NCI-H460 (cell line): ENCODE measurements around the gene MRTFA. TPM values are rescaled to one million over a fixed set of nuclear protein-coding genes. Genes with fewer than 3 reads are reported as not detected.
"Not testable (repeated sequence)": the region's sequence is repeated elsewhere in the genome, so short reads cannot be mapped to it uniquely, and the experiment has no call there.

Experiments
- DNase-seq: peaks from one replicate; pipeline ENCODE4 v3.0.0-alpha.2; 2016; ENCODE audit warnings: low read depth; ENCODE audit errors: extremely low read depth
- total RNA-seq: library from RNA; depleted of rRNA; stranded (reverse); fragments of >200 nt; shearing (Covaris generic); gene quantifications from 2 replicates; pipeline ENCODE4 v1.2.3, GENCODE V29; 2014

The MRTFA gene
- total RNA-seq, 1 experiment from 2014 or later = 5.7 TPM

DNA sequence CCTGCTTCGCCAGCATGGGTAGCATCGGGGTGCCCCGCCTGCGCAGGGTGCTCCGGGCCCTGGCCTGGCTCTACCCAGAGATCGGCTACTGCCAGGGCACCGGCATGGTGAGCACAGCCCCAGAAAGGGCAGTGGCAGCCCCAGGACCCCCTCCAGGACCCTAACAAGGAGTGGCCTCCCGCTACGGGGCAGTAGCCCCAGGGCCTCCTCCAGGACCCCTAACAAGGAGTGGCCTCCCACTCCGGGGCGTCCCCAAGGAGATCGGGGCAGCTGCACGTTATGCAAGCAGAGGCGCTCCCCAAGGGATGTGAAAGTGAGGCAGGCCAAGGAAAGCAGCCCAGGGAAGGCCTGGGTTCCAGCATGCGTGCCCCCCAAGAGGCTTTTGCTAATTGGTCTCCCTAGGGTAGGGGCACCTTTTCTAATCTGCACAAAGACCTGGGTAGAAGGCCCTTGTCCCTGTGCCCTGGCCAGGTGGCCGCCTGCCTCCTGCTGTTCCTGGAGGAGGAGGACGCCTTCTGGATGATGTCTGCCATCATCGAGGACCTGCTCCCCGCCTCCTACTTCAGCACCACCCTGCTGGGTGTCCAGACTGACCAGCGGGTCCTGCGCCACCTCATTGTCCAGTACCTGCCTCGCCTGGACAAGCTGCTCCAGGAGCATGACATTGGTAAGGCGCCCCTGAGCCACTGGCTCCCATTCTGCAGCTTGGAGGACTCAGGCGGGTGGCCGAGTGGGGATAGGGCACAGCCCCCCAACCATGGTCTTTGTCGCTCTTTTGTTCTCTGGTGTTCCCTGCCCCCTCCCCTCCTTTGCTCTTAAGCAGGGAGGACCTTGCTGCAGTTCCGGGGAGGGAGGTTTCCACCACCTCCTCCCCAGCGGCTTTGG lies 231.1 kb downstream of the MRTFA start:
- DNase-seq = no peak

DNA sequence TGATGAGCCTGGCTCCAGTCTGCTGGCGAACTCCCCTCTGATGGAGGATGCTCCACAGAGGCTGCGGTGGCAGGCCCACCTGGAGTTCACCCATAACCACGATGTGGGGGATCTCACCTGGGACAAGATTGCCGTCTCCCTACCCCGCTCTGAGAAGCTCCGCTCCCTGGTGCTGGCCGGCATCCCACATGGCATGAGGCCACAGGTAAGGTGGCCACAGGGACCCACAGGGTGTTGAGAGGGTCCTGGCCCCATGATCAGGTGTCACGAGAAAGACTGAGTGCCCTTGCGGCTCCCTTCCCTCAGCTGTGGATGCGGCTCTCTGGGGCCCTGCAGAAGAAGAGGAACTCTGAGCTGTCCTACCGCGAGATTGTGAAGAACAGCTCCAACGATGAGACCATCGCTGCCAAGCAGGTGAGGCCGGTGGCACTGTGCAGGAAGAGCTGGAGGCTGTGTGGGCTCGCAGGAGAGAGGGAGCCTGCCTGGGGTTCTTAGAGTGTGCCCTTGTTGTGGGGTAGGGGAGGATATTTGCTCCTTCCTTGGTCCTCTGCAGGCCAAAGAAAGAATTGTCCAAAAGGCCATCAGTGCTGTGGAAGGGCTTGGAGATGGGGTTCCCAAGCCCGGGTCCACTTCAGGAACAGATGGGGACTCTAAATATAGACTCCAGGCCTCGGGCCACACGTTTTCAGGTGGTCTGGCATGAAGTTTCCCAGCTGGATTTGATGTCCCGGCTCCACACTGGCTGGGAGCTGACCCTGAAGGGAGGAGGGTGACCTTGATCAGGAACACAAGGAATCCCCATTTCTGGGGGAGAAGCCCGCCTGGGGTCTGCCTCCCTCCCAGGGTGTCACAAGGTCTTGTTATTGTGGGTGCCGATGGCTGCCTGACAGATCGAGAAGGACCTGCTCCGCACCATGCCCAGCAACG lies 232.0 kb downstream of the MRTFA start:
- no peak for DNase-seq

DNA sequence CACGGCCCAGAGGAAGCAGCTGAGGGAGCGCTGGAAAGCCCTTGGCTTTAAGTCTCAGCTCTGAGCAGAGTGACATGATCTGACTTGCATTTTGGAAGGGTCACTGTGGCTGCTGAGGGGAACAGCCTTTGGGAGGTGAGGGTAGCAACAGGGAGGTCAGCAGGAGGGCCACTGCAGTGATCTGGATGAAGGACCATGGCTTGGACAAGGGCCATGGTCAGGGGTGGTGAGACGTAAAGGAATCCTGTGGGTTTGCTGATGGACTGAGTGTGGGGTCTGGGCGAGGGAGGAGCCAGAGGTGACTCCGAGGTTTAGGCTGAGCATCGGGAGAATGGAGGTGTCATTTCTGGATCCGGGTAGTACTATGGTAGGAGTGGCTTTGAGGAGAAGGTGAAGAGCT lies 232.9 kb downstream of the MRTFA start:
- DNase-seq = no peak

DNA sequence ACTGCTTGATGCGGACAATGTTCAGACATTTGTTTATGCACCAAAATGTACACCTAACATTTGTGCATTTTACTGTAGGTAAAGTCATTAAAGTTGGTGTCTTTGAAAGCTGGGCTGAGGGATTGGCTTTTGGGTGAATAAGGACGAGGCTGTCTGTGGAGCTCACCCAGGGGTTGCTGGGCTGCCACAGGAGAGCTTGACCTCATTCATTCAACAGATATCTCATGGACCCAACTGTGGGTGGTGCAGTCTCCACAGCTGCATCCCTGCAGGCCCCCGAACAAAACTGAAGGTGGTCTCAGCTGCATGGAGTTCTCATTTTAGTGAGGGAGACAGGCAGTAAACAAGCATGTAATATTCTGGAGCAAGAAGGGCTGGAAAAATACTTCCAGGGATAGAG lies 233.4 kb downstream of the MRTFA start:
- no peak for DNase-seq

DNA sequence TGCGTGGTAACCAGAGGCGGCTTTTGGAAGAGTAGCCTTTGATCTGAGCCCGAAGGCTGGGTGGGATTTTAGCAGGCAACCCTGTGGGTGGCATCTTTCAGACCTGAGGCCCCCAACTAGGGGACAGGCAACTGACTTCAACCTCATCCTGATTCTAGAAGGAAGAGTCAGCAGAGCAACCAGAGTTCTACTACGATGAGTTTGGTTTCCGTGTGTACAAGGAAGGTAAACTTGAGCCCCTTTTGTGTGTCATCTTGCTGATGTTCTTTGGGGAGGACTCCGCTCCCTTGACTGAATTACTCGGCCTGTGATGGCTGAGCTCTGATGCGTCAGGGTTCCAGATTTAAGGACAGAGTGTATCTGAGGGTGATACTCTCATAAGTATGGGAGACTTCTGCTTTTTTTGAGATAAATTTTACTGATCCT lies 234.5 kb downstream of the MRTFA start:
- no peak for DNase-seq

DNA sequence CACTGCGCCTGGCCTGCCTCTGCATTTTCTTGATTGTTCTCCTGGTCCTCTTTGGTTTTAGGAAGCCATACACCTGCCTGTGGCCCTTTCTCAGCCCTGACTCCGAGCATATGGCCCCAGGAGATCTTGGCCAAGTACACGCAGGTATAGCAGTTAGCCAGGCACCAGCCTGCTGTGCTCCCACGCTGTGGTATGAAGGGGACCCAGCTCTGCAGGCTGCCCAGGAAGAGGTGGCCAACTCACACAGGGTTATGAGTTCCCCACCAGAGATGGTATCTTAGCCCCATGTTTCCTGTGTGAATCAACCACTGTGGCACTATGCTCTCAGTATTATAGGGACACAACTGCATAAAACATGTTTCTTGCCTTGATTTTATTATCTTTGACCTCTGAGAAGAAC lies 235.0 kb downstream of the MRTFA start:
- DNase-seq = no peak

DNA sequence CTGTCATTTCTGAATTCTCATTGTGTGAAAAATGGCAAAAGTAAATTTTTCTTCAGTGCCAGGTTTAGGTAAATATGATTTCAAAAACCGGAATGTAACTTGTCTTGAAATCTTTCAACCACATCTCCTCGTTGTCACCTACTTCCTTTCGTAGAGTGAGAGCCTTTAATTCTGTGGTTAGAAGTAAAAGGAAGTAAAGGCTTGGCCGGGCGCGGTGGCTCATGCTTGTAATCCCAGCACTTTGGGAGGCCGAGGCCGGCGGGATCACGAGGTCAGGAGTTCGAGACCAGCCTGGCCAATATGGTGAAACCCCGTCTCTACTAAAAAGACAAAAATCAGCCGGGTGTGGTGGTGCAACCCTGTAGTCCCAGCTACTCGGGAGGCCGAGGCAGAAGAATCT lies 236.4 kb downstream of the MRTFA start:
- no peak for DNase-seq

DNA sequence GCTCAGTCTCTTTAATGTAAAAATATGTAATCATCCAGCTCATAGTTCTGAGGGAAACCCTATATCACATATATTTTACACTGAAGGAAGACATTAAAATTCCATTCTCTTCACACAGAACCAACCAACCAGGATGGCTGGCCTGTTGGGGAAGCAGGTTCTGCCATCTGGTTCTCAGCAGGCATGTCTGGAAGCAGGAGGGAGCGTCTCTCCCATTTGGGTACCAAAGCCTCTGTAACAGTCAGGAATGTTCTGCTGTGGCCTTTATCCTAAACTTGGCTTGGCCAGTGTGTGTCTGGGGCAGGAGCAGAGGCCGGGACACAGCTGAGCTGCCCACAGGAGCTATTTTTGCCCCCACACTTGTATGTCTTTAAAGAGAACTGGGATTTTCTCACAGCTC lies 236.9 kb downstream of the MRTFA start:
- DNase-seq = no peak

DNA sequence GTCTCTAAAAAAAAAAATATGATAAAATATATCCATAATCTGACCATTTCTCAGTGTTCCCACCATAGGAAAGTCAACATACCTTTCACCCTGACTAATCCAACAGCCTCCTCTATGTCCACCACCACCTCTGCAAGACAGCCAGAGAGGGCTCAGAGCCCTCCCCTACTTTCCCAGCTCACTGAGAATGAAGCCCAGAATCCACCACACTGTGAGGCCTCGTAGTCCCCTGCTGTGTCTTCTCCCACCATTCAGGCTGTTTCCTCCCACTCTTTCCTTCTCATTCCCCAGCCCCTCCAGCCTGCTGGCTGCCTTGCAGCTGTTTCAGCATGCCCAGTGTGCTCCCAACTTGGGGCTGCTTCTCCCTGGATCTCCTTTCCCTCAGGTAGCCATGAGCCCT lies 239.1 kb downstream of the MRTFA start:
- DNase-seq = no peak

DNA sequence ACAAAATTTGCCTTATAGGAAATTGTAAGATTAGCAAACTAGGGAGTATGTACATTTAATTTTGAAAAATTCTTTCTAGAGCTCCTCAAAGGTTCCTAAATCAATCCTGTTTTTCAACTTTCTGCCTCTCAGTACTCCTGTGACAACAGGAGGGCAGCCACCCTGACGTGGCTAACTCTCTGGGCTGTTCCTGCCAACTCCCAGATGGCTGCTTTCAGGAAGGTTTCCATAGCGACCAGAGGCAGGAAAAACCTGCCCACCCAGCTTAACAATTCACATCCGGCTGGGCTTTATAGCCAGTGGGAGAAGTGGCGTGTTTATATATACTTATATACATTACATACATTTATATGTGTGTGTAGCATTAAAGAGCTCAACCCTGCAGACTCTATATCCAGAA lies 239.6 kb downstream of the MRTFA start:
- no peak for DNase-seq

DNA sequence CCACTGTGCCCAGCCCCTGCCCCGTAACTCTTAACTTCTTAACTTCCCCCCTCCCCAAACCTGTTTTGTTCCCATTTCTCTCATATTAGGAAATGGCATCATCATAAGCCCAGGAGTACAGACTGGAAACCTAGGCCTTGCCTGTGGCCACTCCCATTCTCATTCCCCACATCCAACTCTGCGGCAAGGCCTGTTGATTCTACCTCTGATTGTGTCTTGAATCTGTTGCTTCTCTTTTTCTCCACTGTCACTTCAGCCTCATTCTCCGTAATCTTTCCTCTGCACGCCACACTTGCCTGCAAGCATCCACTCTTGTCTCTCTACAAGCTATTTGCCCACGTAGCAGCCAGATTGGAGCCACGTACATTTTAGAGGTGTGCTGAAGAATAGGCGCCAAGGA lies 240.9 kb downstream of the MRTFA start:
- DNase-seq = no peak

DNA sequence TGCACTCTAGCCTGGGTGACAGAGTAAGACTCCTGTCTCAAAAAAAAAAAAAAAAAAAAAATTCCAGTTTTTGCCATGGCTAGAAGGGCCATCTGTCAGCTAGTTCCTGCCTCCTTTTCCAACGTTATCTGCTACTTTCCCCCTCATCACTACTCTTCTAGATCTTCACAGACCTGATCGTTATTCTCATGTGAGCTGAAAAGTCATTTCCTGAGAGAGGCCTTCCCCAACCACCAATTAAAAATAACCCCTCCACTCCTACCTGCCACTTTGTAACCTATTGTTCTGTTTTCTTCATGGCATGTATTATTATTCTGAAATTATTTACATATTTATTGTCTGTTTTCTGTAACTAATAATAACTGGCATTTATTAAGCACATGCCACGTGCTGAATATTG lies 241.9 kb downstream of the MRTFA start:
- no peak for DNase-seq

DNA sequence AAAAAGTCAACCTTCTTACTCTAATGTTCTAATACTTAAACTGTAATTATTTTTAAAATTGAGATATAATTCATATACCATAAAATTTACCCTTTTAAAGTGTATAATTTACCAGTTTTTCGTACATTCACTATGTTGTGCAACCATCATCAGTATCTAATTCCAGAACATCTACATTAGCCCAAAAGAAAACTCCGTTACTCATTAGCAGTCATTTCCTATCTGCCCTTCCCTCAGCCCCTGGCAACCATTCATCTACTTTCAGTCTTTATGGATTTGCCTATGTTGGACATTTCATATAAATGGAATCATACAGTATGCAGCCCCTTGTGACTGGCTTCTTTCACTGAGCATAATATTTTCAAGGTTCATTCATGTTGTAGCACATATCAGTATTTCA lies 243.9 kb downstream of the MRTFA start:
- DNase-seq = no peak

DNA sequence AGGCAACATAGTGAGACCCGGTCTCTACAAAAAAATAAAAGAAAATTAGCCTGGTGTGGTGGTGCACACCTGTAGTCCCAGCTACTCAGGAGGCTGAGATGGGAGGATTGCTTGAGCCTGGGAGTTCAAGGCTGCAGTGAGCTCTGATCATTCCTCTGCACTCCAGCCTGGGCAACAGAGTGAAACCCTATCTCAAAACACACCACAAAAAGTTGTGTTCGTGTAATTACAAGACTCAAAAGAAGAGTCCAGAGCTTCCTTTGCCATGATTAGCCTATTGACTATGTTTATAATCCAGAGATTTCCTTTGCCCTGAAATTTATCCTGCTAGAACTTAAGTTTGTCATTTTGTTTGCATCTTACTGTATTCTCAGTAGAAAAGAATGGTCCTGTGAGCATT lies 245.1 kb downstream of the MRTFA start:
- no peak for DNase-seq

DNA sequence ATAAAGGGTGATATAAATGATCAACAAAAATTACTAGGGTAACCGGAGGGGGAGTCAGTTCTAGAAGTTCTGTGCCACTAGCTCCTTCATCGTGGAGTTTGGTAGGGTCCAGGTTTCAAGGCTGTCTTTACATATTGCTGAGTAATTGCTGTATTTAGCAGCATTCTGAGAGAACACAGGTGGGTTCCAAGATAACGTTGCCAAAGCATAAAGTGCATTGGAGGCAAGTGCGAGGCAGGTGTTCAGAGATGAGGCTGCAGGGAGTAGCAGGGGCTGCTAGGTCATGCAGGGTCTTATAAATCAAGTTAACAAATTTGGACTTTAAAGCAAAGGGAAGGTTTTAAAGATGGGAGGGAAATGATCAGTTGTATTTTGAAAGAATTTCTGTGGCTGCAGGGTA lies 248.3 kb downstream of the MRTFA start:
- no peak for DNase-seq

DNA sequence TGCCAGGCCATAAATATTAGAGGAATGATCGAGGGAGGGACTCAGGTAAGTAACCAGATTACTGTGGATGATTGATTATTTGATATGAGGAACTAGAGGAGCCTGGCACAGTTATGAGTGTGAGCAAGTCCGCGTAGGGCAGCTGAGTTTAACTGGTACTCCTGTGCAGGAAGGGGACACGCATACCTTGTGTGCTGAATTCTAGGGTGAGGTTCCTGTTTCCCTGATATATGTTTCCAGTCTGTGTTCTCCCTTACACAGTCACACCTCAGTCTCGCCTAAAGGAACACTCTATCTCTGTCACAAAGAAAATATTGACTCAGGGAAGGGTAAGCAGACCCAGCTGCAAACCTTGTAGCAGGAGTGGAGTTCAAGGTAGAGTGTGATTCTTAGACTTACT lies 248.8 kb downstream of the MRTFA start:
- no peak for DNase-seq

DNA sequence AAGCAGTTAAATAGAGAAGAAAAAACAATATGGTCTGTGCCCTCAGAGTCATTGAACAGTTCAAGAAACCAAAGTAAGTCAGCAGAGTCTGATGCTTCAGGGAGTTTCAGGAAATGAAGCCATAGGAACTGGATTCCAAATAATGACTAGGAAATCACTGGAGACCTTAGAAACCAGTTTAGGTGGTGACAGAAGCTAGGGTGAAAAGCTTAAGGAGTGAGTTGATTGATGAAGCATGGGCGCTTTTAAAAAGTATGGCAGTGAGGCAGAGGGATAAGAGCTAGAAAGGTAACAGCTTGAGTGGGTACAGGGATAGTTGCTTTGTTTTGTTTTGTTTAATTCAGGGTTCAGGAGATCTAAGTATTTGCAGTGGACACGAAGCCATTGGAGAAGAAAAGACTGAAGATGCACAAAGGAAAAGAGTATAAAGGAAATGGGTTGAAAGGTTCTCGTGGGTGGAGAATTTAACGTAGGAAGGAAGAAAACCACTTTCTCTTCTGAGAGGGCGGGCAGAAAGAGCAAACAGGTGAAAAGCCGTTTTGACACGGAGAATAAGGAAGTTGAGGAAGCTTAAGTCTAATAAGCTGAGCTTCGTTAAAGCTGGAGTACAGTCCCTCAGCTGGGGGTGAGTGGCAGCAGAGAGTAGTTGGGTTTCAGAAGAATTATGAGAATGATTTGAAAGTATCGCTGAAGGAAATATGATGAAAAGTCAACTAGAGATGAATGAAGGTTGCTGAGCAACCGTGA lies 251.3 kb downstream of the MRTFA start:
- no peak for DNase-seq

DNA sequence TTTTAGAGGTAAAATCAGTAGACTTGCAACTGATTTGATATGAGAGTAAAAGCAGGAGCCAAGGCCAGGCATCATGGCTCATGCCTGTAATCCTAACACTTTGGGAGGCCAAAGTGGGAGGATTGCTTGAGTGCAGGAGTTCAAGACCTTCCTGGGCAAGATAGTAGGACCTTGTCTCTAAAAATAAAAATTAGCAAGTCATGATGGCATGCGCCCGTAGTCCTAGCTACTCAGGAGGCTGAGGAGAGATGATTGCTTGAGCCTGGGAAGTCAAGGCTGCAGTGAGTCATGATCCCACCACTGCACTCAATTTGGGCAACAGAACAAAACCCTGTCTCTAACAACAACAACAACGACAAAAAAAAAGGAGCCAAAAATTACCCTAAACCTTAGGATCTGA lies 252.6 kb downstream of the MRTFA start:
- no peak for DNase-seq

DNA sequence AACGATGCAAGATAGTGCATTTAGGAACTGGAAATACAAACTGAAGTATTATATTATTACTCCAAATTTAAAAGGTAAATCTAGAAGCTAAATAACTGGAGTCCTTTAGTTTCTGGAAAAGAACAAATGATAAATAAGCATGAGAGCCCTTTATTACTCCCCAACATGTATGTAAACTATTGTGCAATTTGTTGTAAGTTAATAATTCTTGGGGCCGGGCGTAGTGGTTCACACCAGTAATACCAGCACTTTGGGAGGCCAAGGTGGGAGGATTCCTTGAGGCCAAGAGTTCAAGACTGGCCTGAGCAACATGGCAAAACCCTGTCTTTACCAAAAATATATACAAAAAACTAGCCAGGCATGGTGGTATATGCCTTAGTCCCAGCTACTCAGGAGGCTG lies 255.1 kb downstream of the MRTFA start:
- no peak for DNase-seq

DNA sequence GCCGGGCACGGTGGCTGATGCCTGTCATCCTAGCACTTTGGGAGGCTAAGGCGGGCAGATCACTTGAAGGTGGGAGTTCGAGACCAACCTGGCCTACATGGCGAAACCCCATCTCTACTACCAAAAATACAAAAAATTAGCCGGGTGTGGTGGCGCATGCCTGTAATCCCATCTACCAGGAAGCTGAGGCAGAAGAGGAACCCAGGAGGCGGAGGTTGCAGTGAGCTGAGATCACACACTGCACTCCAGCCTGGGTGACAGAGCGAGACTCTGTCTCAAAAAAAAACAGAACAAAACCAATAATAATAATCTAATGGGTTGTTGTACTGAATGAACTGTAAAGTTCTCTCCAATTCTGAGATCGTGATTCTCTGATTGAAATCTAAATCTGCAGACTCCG lies 258.1 kb downstream of the MRTFA start:
- DNase-seq = not testable (repeated sequence)

DNA sequence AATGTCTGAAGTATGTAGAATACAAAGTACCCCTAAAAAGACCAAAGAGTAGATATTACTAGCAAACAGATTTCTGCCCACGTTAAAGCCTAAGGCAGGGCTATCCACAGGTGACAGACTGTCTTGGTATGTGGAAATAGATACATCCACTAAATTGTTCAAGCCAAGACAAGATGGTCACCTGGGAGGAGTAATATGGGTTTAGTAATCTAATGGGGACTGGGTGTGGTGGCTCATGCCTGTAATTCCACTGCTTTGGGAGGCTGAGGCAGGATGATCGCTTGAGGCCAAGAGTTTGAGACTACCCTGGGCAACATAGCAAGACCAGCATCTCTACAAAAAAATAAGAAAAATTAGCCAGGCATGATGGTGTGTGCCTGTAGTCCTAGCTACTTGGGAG lies 258.6 kb downstream of the MRTFA start:
- no peak for DNase-seq
